ENCODE results near the gene GRID2. TPM values are rescaled to one million over a fixed set of nuclear protein-coding genes. Genes with fewer than 3 reads are reported as not detected.
A peak's percentile ranks its signal among the peaks of the same experiment; 100 is the strongest.

The GRID2 gene
- polyA plus RNA-seq, 1 donor (not counting 4 experiments of a cell fraction or from before 2014, with no cell fraction given): not detected

DNA sequence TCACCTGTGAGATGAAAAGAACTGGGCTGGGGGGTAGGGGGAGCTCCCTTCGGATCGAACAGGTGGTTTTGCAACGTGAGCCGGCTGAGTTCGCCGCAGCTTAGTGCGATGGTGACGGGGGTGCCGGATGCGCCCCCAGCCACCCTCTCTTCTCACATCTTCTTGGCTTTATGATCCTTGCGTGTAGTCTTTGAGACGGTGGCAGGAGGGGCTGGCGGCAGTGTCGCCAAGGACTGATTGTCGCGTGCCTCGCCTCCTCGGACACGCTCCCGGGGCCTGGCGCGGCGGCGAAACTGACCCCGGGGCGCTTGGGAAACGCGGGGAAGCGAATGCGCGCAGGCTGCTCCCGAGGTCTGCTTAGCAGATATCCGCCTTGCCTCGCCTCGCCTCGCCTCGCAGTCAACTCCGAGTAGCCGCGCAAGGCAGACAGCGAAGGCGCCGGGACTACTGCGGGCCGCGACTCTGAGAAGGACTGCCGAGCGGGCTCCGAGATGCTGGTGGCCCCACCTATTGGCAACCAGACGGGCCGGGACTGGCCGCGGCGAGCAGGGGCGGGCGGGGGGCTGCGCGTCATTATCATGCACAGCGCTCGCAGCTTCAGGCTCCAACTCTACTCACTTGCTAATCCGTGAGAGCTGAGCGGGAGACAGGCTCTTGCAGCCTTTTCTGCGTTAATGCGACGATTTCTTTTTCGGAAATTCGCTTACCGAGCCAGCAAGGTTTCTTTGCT, 1.5 kb downstream of the GRID2 start:
- no peaks in the 10 kb centered on the region for H3K79me2 ChIP-seq (ENCODE audit: control insufficient read depth, insufficient read depth, low read length)
- H3K9ac ChIP-seq (ENCODE audit: control insufficient read depth, extremely low read depth, insufficient read depth, low read length): no peak overlapping the region
- no peaks in the 10 kb centered on the region for H3K36me3 ChIP-seq (ENCODE audit: control insufficient read depth in 2 of 2, extremely low read depth in 1 of 2, insufficient read depth in 2 of 2, low read length in 2 of 2)
- H3K9me3 ChIP-seq (ENCODE audit: control insufficient read depth, low read depth, low read length): no peaks in the 10 kb centered on the region
- H3K4me2 ChIP-seq (ENCODE audit: control insufficient read depth, extremely low read depth, insufficient read depth, low read depth, low read length): peak overlapping the region; percentile 70
- H4K20me1 ChIP-seq (ENCODE audit: control insufficient read depth, extremely low read depth, insufficient read depth, low read length): no peaks in the 10 kb centered on the region
- peaks cover 17% of the 10 kb centered on the region for H3K4me1 ChIP-seq (ENCODE audit: control insufficient read depth, extremely low read depth, insufficient read depth, low read length)
- H2AFZ ChIP-seq (ENCODE audit: control insufficient read depth, low read length): peak overlapping the region; percentile 37
- FAIRE-seq (no peak), DNase-seq (ENCODE audit: low read depth, low spot score) (no peak)
- H3K4me3 ChIP-seq (ENCODE audit: control insufficient read depth in 2 of 3, extremely low read depth in 1 of 3, insufficient read depth in 2 of 3, low read depth in 1 of 3, low read length in 3 of 3): peak overlapping the region in 2 of 3 experiments; percentile 49 to 52
- no peak for TF ChIP-seq EZH2 (IDR thresholded peaks at IDR 0.05; ENCODE audit: low read length)
- TF ChIP-seq, protein P1, sequence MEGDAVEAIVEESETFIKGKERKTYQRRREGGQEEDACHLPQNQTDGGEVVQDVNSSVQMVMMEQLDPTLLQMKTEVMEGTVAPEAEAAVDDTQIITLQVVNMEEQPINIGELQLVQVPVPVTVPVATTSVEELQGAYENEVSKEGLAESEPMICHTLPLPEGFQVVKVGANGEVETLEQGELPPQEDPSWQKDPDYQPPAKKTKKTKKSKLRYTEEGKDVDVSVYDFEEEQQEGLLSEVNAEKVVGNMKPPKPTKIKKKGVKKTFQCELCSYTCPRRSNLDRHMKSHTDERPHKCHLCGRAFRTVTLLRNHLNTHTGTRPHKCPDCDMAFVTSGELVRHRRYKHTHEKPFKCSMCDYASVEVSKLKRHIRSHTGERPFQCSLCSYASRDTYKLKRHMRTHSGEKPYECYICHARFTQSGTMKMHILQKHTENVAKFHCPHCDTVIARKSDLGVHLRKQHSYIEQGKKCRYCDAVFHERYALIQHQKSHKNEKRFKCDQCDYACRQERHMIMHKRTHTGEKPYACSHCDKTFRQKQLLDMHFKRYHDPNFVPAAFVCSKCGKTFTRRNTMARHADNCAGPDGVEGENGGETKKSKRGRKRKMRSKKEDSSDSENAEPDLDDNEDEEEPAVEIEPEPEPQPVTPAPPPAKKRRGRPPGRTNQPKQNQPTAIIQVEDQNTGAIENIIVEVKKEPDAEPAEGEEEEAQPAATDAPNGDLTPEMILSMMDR (optimal IDR thresholded peaks at IDR 0.05 in 1 of 3, IDR thresholded peaks at IDR 0.05 in 1 of 3, conservative IDR thresholded peaks at IDR 0.05 in 1 of 3; ENCODE audit: extremely low read depth in 1 of 3, insufficient read depth in 2 of 3, low read length in 3 of 3): peak in 1 of 3 experiments; percentile 3
- dilution Hi-C loops (cut with MboI; ENCODE audit: extremely low pct_ligation_motif_present, low sequenced_read_pairs): no loop called here
- no peak overlapping the region for H3K27ac ChIP-seq (ENCODE audit: control insufficient read depth, insufficient read depth, low read length)
- H3K27me3 ChIP-seq (ENCODE audit: control insufficient read depth, extremely low read depth, insufficient read depth, low read length): peaks cover 44% of the 10 kb centered on the region
- no peaks in the 10 kb centered on the region for H3K9me1 ChIP-seq (ENCODE audit: control insufficient read depth, extremely low read depth, insufficient read depth, low read length)

GRCh38 chr4:92305878-92306520, 2.2 kb downstream of the GRID2 start:
- Histone ChIP-seq H3K4me1 (ENCODE audit: control insufficient read depth, extremely low read depth, insufficient read depth, low read length) (peaks cover 17% of the 10 kb centered on the region), H3K9me1 (ENCODE audit: control insufficient read depth, extremely low read depth, insufficient read depth, low read length) (no peaks in the 10 kb centered on the region), H3K36me3 (ENCODE audit: control insufficient read depth in 2 of 2, extremely low read depth in 1 of 2, insufficient read depth in 2 of 2, low read length in 2 of 2) (no peaks in the 10 kb centered on the region), H3K27me3 (ENCODE audit: control insufficient read depth, extremely low read depth, insufficient read depth, low read length) (peaks cover 44% of the 10 kb centered on the region), H3K4me3 (ENCODE audit: control insufficient read depth in 2 of 3, extremely low read depth in 1 of 3, insufficient read depth in 2 of 3, low read depth in 1 of 3, low read length in 3 of 3) (peak overlapping the region in 2 of 3 experiments; percentile 34 to 52), H3K79me2 (ENCODE audit: control insufficient read depth, insufficient read depth, low read length) (no peaks in the 10 kb centered on the region), H3K9ac (ENCODE audit: control insufficient read depth, extremely low read depth, insufficient read depth, low read length) (no peak overlapping the region), H3K4me2 (ENCODE audit: control insufficient read depth, extremely low read depth, insufficient read depth, low read depth, low read length) (peak overlapping the region; percentile 70), H3K27ac (ENCODE audit: control insufficient read depth, insufficient read depth, low read length) (no peak overlapping the region), H4K20me1 (ENCODE audit: control insufficient read depth, extremely low read depth, insufficient read depth, low read length) (no peaks in the 10 kb centered on the region), H3K9me3 (ENCODE audit: control insufficient read depth, low read depth, low read length) (no peaks in the 10 kb centered on the region), H2AFZ (ENCODE audit: control insufficient read depth, low read length) (peak overlapping the region; percentile 37)
- dilution Hi-C loops (cut with MboI; ENCODE audit: extremely low pct_ligation_motif_present, low sequenced_read_pairs): no loop called here
- no peak for FAIRE-seq
- DNase-seq (ENCODE audit: low read depth, low spot score): no peak
- TF ChIP-seq, protein P1 (optimal IDR thresholded peaks at IDR 0.05 in 1 of 3, IDR thresholded peaks at IDR 0.05 in 1 of 3, conservative IDR thresholded peaks at IDR 0.05 in 1 of 3; ENCODE audit: extremely low read depth in 1 of 3, insufficient read depth in 2 of 3, low read length in 3 of 3): no peak
- TF ChIP-seq EZH2 (IDR thresholded peaks at IDR 0.05; ENCODE audit: low read length): peak; percentile 84
